Ishikawa (cell line): ENCODE results near the gene RYR3.

Experiments used
- CREB1 ChIP-seq: IDR thresholded peaks from 2 replicates; pipeline ENCODE4 v1.6.1; 2012; ENCODE audit warnings: low read depth
- EGR1 ChIP-seq: IDR thresholded peaks from 2 replicates; pipeline ENCODE4 v1.6.1; 2012
- EP300 ChIP-seq: IDR thresholded peaks from 2 replicates; pipeline ENCODE4 v1.6.1; 2012; ENCODE audit warnings: borderline replicate concordance
- FOXM1 ChIP-seq: IDR thresholded peaks from 2 replicates; pipeline ENCODE4 v1.6.1; 2012; ENCODE audit warnings: low read depth, borderline replicate concordance
- RAD21 ChIP-seq: IDR thresholded peaks from 2 replicates; pipeline ENCODE4 v1.6.1; 2012; ENCODE audit warnings: low read depth
- TAF1 ChIP-seq: IDR thresholded peaks from 2 replicates; pipeline ENCODE4 v1.6.1; 2012; ENCODE audit warnings: low read depth, mild to moderate bottlenecking
- TCF12 ChIP-seq: IDR thresholded peaks from 2 replicates; pipeline ENCODE4 v1.6.1; 2012; ENCODE audit warnings: low read depth
- TEAD4 ChIP-seq: IDR thresholded peaks from 2 replicates; pipeline ENCODE4 v1.6.1; 2012
- YY1 ChIP-seq: IDR thresholded peaks from 2 replicates; pipeline ENCODE4 v1.6.1; 2012; ENCODE audit warnings: low read depth
- ZBTB7A ChIP-seq: IDR thresholded peaks from 2 replicates; pipeline ENCODE4 v1.6.1; 2012; ENCODE audit warnings: low read depth
- TF ChIP-seq, protein P1 (sequence below): IDR thresholded peaks from 2 replicates; pipeline ENCODE4 v1.6.1; 2012; ENCODE audit warnings: low read depth, mild to moderate bottlenecking
- TF ChIP-seq, protein P2 (sequence below): IDR thresholded peaks from 2 replicates; pipeline ENCODE4 v1.6.1; 2012

DNA sequence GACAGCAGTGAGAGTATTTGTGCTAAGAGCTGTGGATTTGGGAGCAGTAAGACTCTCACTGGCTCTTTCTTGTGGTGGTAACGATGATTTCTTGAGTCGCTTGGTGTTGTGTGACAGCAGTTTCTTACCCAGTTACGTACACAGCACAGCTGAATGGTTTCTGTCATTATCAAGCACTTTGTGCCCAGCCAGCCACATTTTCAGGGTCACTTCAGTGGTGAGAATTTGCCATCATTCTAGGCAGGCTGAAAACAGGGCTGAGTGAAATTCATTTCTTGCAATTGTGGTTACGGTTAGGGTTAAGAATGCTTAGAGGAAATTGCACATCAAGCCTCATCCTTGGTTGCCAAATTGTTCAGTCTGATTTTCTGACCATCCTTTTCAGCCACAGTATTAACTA lies 130.1 kb downstream of the RYR3 start:
- TF ChIP-seq TEAD4 (no peak), YY1 (no peak), RAD21 (no peak), CREB1 (no peak), TCF12 (no peak), EP300 (no peak), FOXM1 (no peak), ZBTB7A (no peak), TAF1 (no peak), EGR1 (no peak)
- TF ChIP-seq, protein P1, sequence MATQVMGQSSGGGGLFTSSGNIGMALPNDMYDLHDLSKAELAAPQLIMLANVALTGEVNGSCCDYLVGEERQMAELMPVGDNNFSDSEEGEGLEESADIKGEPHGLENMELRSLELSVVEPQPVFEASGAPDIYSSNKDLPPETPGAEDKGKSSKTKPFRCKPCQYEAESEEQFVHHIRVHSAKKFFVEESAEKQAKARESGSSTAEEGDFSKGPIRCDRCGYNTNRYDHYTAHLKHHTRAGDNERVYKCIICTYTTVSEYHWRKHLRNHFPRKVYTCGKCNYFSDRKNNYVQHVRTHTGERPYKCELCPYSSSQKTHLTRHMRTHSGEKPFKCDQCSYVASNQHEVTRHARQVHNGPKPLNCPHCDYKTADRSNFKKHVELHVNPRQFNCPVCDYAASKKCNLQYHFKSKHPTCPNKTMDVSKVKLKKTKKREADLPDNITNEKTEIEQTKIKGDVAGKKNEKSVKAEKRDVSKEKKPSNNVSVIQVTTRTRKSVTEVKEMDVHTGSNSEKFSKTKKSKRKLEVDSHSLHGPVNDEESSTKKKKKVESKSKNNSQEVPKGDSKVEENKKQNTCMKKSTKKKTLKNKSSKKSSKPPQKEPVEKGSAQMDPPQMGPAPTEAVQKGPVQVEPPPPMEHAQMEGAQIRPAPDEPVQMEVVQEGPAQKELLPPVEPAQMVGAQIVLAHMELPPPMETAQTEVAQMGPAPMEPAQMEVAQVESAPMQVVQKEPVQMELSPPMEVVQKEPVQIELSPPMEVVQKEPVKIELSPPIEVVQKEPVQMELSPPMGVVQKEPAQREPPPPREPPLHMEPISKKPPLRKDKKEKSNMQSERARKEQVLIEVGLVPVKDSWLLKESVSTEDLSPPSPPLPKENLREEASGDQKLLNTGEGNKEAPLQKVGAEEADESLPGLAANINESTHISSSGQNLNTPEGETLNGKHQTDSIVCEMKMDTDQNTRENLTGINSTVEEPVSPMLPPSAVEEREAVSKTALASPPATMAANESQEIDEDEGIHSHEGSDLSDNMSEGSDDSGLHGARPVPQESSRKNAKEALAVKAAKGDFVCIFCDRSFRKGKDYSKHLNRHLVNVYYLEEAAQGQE, result no peak
- TF ChIP-seq, protein P2, sequence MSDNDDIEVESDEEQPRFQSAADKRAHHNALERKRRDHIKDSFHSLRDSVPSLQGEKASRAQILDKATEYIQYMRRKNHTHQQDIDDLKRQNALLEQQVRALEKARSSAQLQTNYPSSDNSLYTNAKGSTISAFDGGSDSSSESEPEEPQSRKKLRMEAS, result no peak
